Heart right ventricle (tissue), 16 donors: Measurements from ENCODE around the gene C1QTNF5. TPM values are rescaled to one million over a fixed set of nuclear protein-coding genes. Genes with fewer than 3 reads are reported as not detected.

ENCODE experiments used
- ATAC-seq, 8 donors: fragments of 200-7000 bp; cut with Tn5 transposase; one replicate each; pipeline ENCODE4 v1.9.1; 2020; ENCODE audit warnings: mild to moderate bottlenecking in 8 of 8, moderate library complexity in 8 of 8, moderate number of reproducible peaks in 1 of 8
- DNase-seq, 2 donors: peaks; one replicate each; pipeline ENCODE4 v3.0.0-alpha.2; 2020
- H3K27ac ChIP-seq, 10 donors: fragments of 200-600 bp; sonication (generic) in 2 of 10; one replicate each; pipeline versions ENCODE4 v1.5.0 to v1.8.0; 2020 to 2022; ENCODE audit warnings: mild to moderate bottlenecking in 3 of 10
- H3K27me3 ChIP-seq, 7 donors: fragments of 200-600 bp; one replicate each; pipeline ENCODE4 v1.8.0; 2021 to 2022; ENCODE audit warnings: mild to moderate bottlenecking in 2 of 7
- H3K36me3 ChIP-seq, 9 donors: fragments of 200-600 bp; sonication (generic) in 1 of 9; one replicate each; pipeline versions ENCODE4 v1.5.0 to v1.8.0; 2020 to 2022; ENCODE audit warnings: mild to moderate bottlenecking in 2 of 9
- H3K4me1 ChIP-seq, 9 donors: fragments of 200-600 bp; sonication (generic) in 1 of 9; one replicate each; pipeline versions ENCODE4 v1.5.0 to v1.8.0; 2020 to 2022; ENCODE audit warnings: mild to moderate bottlenecking in 4 of 9
- H3K4me3 ChIP-seq, 10 donors: fragments of 200-600 bp; sonication (generic) in 2 of 10; one replicate each; pipeline versions ENCODE4 v1.5.0 to v1.8.0; 2020 to 2022; ENCODE audit warnings: mild to moderate bottlenecking in 7 of 10, moderate library complexity in 2 of 10
- H3K9me3 ChIP-seq, 11 donors: fragments of 200-600 bp in 10 of 11; sonication (generic) in 2 of 11; one replicate each; pipeline versions ENCODE4 v1.5.0 to v1.8.0; 2013 to 2022; ENCODE audit warnings: mild to moderate bottlenecking in 2 of 11, control low read depth in 1 of 11, moderate library complexity in 1 of 11
- WGBS, 2 donors: extraction: QIAGEN DNeasy Blood & Tissue Kit; methylation state at CpG; one replicate each; pipeline ENCODE4 v1.1.7; 2013; ENCODE audit warnings: inconsistent platforms in 1 of 2; 5-methylcytosine and 5-hydroxymethylcytosine counted together
- intact Hi-C, 10 donors: fragments of 100-400 bp; cut with DNase I; formaldehyde crosslinking; loops; one replicate each; pipeline versions ENCODE4 v1.11.1 to v1.14.2; 2022
- polyA plus RNA-seq, 2 donors: library from polyadenylated mRNA; stranded (reverse); fragments of 200-250 nt; gene quantifications; one replicate each; pipeline ENCODE4 v1.2.3, GENCODE V29; 2013
- total RNA-seq, 10 donors: library from RNA; stranded (reverse); fragmentation: NEBNext Ultra II Directional in 3 of 10; extraction: Animal tissue kit (Norgen Biotek cat#: 25700) in 3 of 10; gene quantifications; one replicate each; pipeline versions ENCODE4 v1.2.1 to v1.2.4, GENCODE V29; 2021 to 2023
- TF ChIP-seq, protein P1 (sequence below), 9 donors: fragments of 200-600 bp; sonication (generic) in 2 of 9; IDR thresholded peaks; one replicate each; pipeline versions ENCODE4 v1.5.0 to v1.8.0; 2021 to 2022; ENCODE audit warnings: antibody characterized with exemption in 9 of 9, mild to moderate bottlenecking in 5 of 9, moderate library complexity in 1 of 9
- donor health status: Arrhythmogenic right ventricular cardiomyopathy.
- donor health status: ischemic (EF 13 %, LVEDD 7.1; RV severe dilation, severe dysfunction).
- donor health status: healthy with polysubstance abuse.
- donor health status: DM: no; HTN: yes; CAD: no.
- donor health status: DM: no; HTN: no; CAD: no.
- donor health status: ischemic (EF 25% LVEDD 6.9; RV normal size, moderate dysfunction).
- donor health status: ischemic (EF 25% LVEDD 5.7; RV mildly dilated, moderate dysfunction).
- donor health status: healthy.
- donor health status: DM: yes; HTN: yes; CAD: no.
- donor health status: Ischemic cardiomyopathy.
- donor health status: ischemic (EF 35%, LVEDD 5.7; RV mildly dilated, moderate dysfunction).
- donor health status: nonischemic (EF 11% LVEDD 7.7; RV severe dilation, severe dysfunction).
- donor health status: DM: yes; HTN: yes; CAD: no.
- donor health status: PGD.
- donor health status: ischemic (EF 29% LVEDD 5.4; RV normal size, mild dysfunction).
- donor health status: nonischemic (EF 23%, LVEDD 6.1; RV moderate dilation, normal function).

The C1QTNF5 gene
- total and polyA plus RNA-seq, 12 donors, result 11.4 to 35.7 (median 21.8) TPM

DNA sequence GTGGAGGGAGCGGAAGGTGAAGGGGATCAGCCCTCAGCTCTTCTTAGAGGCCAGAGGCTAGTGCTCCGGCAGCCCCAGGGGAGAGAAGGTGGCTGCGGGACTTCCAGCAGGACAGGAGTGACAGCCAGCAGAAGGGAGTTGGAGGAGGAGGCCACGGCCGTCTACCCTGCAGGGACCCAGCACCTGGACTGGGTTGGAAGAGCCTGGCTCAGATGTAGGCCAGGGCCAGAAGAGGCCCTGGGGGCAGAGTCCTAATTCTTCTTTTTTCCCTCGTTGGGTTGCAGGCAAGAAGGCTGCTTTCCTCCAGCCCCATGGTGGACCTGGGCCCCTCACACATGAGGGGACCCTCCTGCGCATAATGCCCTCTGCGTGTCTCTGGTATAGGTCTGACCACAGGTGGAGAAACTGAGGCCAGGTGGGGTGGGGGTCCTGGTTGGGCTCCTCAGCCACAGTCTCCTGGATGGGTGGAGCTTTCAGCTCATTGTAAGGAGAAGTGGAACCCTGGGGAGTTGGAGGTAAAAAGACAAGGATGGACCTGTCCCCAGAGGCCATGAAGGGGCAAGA lies 21.5 kb downstream of the C1QTNF5 start:
- no peak for ATAC-seq

DNA sequence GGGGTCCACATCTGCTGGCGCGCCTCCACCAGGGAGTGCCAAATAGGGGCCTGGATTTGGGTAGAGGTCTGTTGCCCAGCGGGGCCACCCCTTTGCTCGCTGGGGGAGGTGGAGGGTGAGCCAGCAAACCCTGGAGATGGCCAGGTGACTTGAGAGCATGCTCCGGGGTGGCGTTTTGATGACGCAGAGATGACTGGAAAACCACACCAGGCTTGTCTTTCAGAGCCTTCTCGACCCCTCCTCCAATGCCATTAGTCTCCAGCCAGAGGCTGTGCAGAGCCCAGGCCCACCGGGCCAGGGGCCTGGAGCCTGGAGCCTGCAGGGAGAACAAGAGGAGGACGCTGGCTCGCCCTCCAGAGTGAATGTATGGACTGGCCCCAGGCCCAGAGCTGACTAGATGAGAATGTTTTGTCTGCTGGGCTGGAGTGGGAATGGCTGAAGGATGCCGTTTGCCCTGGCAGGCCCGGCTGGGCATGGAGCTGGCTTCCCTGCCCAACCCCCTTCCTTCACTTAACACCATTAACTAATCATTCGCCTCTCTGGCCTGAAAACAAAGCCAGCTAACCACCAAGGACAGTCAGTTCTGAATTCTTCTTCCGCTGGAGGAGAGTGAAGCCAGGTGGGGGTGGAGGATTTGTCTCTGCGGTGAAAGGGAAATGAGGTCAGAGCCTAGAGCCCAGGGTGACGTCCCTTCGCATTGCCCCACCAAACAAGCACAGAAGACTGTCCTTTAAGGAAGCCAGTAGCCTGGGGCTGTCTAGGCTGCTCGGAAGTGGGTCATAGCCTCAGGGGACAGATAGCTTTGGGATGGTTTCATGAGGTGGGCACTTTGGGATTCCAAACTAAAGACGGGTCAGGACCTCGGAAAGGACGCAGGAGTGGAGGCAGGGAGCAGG lies 22.2 kb downstream of the C1QTNF5 start:
- TF ChIP-seq, protein P1, sequence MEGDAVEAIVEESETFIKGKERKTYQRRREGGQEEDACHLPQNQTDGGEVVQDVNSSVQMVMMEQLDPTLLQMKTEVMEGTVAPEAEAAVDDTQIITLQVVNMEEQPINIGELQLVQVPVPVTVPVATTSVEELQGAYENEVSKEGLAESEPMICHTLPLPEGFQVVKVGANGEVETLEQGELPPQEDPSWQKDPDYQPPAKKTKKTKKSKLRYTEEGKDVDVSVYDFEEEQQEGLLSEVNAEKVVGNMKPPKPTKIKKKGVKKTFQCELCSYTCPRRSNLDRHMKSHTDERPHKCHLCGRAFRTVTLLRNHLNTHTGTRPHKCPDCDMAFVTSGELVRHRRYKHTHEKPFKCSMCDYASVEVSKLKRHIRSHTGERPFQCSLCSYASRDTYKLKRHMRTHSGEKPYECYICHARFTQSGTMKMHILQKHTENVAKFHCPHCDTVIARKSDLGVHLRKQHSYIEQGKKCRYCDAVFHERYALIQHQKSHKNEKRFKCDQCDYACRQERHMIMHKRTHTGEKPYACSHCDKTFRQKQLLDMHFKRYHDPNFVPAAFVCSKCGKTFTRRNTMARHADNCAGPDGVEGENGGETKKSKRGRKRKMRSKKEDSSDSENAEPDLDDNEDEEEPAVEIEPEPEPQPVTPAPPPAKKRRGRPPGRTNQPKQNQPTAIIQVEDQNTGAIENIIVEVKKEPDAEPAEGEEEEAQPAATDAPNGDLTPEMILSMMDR (IDR thresholded peaks at IDR 0.05), result no peak
- Histone ChIP-seq H3K27ac (peak overlapping the region; percentile 85 to 99 (median 92)), H3K27me3 (peaks cover 0 to 72% (median 0%) of the 10 kb centered on the region in 7 donors), H3K4me3 (peak overlapping the region in 6 of 10 donors; percentile 13 to 84 (median 66)), H3K4me1 (peaks cover 11 to 94% (median 70%) of the 10 kb centered on the region in 9 donors), H3K36me3 (peaks cover 0 to 19% (median 8%) of the 10 kb centered on the region in 9 donors), H3K9me3 (no peaks in the 10 kb centered on the region)
- intact Hi-C loops, result loop anchor here in 2 of 10 donors (5.0 to 10.0 kb wide), 2 partner anchors 111 to 224 kb away; partner anchors contain the start of gene CBL (in 1 of the 2)
- ATAC-seq (peak in 5 of 8 donors; percentile 4 to 51 (median 19)), DNase-seq (peak in 1 of 2 donors; percentile 64)
- 51 to 53% methylated on average over 22 of the region's 22 CpGs for WGBS, 2 donors

More for the DNA sequence above, 21.5 kb downstream of the C1QTNF5 start:
- no peaks in the 10 kb centered on the region for H3K9me3 ChIP-seq
- H3K27ac ChIP-seq, result peak overlapping the region; percentile 85 to 99 (median 92)
- 57 to 72% methylated on average over 8 of the region's 8 CpGs for WGBS, 2 donors
- TF ChIP-seq, protein P1 (IDR thresholded peaks at IDR 0.05), result no peak
- peaks cover 0 to 11% (median 6%) of the 10 kb centered on the region in 9 donors for H3K36me3 ChIP-seq
- peaks cover 11 to 94% (median 70%) of the 10 kb centered on the region in 9 donors for H3K4me1 ChIP-seq
- peak overlapping the region in 7 of 10 donors; percentile 3 to 60 (median 13) for H3K4me3 ChIP-seq
- intact Hi-C loops, result loop anchor here in 2 of 10 donors (5.0 to 10.0 kb wide), 2 partner anchors 112 to 224 kb away; partner anchors contain the start of gene CBL (in 1 of the 2)
- DNase-seq, result no peak
- H3K27me3 ChIP-seq, result peaks cover 0 to 69% (median 0%) of the 10 kb centered on the region in 7 donors

DNA sequence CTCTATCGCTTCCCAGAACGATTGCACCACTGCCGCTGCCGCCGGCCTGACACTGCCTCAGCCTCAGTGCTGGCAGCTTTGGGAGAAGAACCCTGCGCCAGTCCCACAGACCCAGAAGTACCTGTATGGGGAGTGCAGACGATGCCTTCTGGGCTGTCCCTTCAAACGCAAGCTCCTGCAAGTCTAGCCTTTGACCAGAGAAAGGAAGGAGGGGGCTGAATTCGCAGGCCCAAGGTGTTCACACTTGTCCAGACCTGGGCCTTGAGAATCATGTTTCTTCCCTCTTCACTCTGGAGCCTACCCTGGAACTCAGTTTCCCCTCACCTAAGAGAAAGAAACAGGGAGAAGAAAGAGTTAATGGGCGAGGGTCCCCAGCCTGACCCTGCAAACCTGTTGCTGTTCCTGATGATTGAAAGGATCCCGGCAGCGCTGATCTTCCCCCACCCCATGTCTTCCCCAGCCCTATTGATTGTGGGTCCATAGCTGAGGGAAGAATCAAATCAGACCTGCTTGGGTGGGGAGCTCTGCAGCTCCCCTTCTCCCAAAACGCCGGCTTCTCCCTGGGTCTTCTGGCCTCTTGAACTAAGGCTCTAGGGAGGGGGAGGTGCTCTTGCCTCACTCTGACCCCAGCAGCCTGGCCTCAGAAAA lies 23.0 kb downstream of the C1QTNF5 start:
- Histone ChIP-seq H3K27ac (peak overlapping the region; percentile 85 to 99 (median 92)), H3K27me3 (peaks cover 0 to 72% (median 0%) of the 10 kb centered on the region in 7 donors), H3K9me3 (no peaks in the 10 kb centered on the region), H3K4me1 (peaks cover 11 to 90% (median 70%) of the 10 kb centered on the region in 9 donors), H3K36me3 (peaks cover 0 to 26% (median 11%) of the 10 kb centered on the region in 9 donors), H3K4me3 (peak overlapping the region; percentile 10 to 94 (median 80))
- ATAC-seq (no peak), DNase-seq (no peak)
- WGBS, 2 donors, result 38 to 47% methylated on average over 14 of the region's 14 CpGs
- intact Hi-C loops, result loop anchor here in 2 of 10 donors (5.0 to 10.0 kb wide), 2 partner anchors 110 to 223 kb away; partner anchors contain the start of gene CBL (in 1 of the 2)
- TF ChIP-seq, protein P1 (IDR thresholded peaks at IDR 0.05), result no peak
